ENCODE data around the gene DERL3.

GRCh38 chr22:23837911-23838680 is 710 bp downstream of the DERL3 start:
- no peak for TF ChIP-seq EZH2phosphoT487 (IDR thresholded peaks at IDR 0.05; ENCODE audit: insufficient read depth, low read depth)
- no peak for TF ChIP-seq EZH2 (IDR thresholded peaks at IDR 0.05; ENCODE audit: insufficient read depth, poor library complexity, severe bottlenecking)

Measured in GM23248 (cell line).